Activated CD4-positive, alpha-beta T cell treated with anti-CD3 and anti-CD28 coated beads, Interleukin-2, amount 10 ng/mL, durations not matched to agents 7 days and 5 days (primary cell): ENCODE results near the gene FOXL2. TPM values are rescaled to one million over a fixed set of nuclear protein-coding genes. Genes with fewer than 3 reads are reported as not detected.

Experiments
- CTCF ChIA-PET: fragments of 350-600 bp; sonication (Branson Sonifier 250); formaldehyde crosslinking; loops from one replicate; lab custom pipeline; 2021; ENCODE audit warnings: antibody characterized with exemption; lab: Charles Lee
- POLR2A ChIA-PET: fragments of 350-600 bp; sonication (Branson Sonifier 250); formaldehyde crosslinking; loops from one replicate; lab custom pipeline; 2021; ENCODE audit warnings: antibody characterized with exemption; lab: Charles Lee
- DNase-seq: peaks from one replicate; pipeline ENCODE4 v3.0.0-alpha.2; 2020
- H3K27ac Mint-ChIP-seq: one replicate; pipeline ENCODE4 v1.8.0; 2021; ENCODE audit warnings: mild to moderate bottlenecking, moderate library complexity, mixed read lengths
- H3K27me3 Mint-ChIP-seq: one replicate; pipeline ENCODE4 v1.8.0; 2021; ENCODE audit warnings: mixed read lengths
- H3K36me3 Mint-ChIP-seq: one replicate; pipeline ENCODE4 v1.8.0; 2021; ENCODE audit warnings: low read depth, mixed read lengths
- H3K4me1 Mint-ChIP-seq: one replicate; pipeline ENCODE4 v1.8.0; 2021; ENCODE audit warnings: mixed read lengths
- H3K4me3 Mint-ChIP-seq: one replicate; pipeline ENCODE4 v1.8.0; 2021; ENCODE audit warnings: mild to moderate bottlenecking, moderate library complexity, mixed read lengths
- H3K9me3 Mint-ChIP-seq: one replicate; pipeline ENCODE4 v1.8.0; 2021; ENCODE audit warnings: mixed read lengths
- total RNA-seq, 2 experiments: library from RNA; stranded (reverse); gene quantifications; one replicate each; pipeline ENCODE4 v1.2.3, GENCODE V29; 2021

Gene FOXL2
- total RNA-seq, 2 experiments from 2014 or later, result not detected

DNA sequence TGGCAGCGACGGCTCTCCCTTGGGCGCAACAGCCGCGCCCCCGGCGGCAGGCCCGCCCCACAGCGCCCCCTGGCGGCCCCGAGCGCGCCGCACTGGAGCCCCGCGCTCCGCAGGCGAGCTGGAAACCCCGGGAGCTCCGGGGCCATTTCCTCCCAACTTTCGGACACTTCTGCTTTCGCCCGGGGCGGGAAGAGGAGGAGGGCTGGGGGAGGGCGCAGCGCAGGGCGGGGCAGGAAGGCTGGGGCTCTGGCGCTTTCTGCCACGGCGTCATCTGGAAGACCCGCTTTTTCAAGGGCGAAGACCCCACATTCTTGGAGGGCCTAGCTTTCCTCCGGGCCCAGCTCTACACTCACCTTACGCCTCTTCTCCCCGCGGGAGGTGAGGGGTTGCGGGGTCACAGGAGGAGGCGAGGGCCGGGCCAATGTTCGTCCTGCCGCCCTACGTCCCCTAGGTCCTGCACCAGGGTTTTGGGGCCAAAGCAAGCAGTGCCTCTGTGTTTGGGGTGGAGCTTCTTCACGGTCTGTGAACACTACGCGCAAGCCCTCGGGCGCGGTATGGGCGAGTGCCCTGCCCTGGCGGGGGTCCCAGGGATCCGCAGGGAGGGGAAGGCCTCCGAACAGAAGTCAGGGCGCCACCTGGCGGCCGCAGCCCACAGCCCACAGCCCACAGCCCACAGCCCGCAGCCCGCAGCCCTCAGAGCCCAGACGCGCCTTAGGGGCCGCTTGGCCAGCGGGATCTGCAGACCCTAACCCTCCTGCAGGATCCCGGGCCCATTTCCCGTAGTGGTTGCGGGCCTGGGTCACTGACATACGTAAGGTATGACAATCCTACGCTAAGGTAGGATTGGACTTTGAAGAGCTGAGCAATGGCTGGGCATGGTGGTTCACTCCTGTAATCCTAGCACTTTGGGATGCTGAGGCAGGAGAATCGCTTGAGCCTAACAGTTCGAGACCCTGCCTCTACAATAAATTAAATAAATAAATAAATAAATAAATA, 31.1 kb downstream of the FOXL2 start:
- peak; percentile 79 for DNase-seq
- Mint-ChIP-seq H3K27me3 (peaks cover 11% of the 10 kb centered on the region), H3K9me3 (no peaks in the 10 kb centered on the region), H3K27ac (peak overlapping the region; percentile 76), H3K4me3 (peak overlapping the region; percentile 74), H3K36me3 (no peaks in the 10 kb centered on the region), H3K4me1 (peaks cover 5% of the 10 kb centered on the region)
- CTCF ChIA-PET, result interaction anchor here (0.5 to 3.5 kb wide), 62 partner anchors 9 to 850 kb away, joined by 3 to 47 read pairs (median 4); partner anchors contain the start of genes CEP70, ESYT3, FAIM and FOXL2
- POLR2A ChIA-PET, result interaction anchor here (1.6 kb wide), 1 partner anchor 321 kb away, joined by 6 read pairs; the partner anchor contains the start of gene CEP70

DNA sequence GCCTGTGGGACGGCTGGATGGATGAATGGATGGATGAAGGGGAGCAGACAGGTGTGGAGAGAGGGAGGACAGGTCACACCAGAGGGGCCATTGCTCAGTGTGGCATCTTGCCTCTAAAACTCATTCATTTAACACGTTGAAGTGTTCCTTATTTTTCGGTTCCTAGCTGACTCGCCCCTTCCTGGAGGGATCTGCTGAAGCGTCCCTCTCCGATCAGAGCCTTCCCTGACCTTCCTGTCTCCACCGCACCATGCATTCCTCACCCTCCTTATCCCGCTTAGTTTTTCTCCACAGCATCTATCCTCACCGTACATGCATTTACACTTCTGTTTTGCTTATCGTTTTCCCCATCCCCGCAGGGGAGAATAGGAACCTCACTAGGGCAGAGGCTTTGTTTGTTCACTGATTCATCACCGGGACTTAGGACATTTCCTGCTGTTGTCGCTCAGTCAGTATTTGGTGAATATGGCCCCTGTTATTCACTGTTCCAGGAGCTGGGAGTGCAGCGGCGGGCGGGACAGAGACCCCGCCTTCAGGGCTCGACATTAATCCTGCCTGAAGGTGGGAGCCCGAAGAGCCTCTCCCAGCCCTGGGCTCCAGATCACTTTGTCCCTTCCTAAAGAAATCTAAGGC, 32.0 kb downstream of the FOXL2 start:
- H3K4me3 Mint-ChIP-seq, result peak overlapping the region; percentile 74
- ChIA-PET CTCF (interaction anchor here (0.7 to 3.5 kb wide), 44 partner anchors 9 to 849 kb away, joined by 3 to 47 read pairs (median 5); partner anchors contain the start of genes CEP70, ESYT3 and PIK3CB), POLR2A (interaction anchor here (1.6 kb wide), 1 partner anchor 321 kb away, joined by 6 read pairs; the partner anchor contains the start of gene CEP70)
- H3K9me3 Mint-ChIP-seq, result no peaks in the 10 kb centered on the region
- no peak overlapping the region for H3K27ac Mint-ChIP-seq
- DNase-seq, result no peak
- H3K27me3 Mint-ChIP-seq, result peaks cover 11% of the 10 kb centered on the region
- H3K36me3 Mint-ChIP-seq, result no peaks in the 10 kb centered on the region
- peaks cover 5% of the 10 kb centered on the region for H3K4me1 Mint-ChIP-seq

DNA sequence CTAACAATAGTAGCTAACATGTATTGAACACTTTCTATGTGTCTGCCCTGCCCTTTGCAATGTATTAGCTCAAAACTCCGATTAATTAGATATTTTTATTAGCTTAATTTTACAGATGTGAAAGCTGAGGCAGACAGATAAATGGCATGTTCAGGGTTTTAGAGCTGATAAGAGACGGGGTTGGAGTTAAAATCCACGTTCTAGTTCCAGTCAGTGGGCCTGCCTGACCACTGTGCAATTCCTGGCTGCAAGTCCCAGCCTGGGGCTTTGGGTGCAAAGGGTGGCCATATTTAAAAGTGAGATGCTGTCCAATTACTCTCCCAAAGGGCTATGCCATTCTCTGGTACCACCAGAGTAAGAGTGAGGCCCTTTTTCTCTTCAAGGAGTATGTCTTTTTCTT, 33.2 kb downstream of the FOXL2 start:
- Mint-ChIP-seq H3K4me3 (no peak overlapping the region), H3K4me1 (peaks cover 5% of the 10 kb centered on the region), H3K9me3 (no peaks in the 10 kb centered on the region), H3K36me3 (no peaks in the 10 kb centered on the region), H3K27ac (no peak overlapping the region), H3K27me3 (peaks cover 11% of the 10 kb centered on the region)
- CTCF ChIA-PET, result interaction anchor here (0.6 to 3.5 kb wide), 8 partner anchors 12 to 766 kb away, joined by 3 to 47 read pairs (median 4); partner anchors contain the start of gene CEP70
- POLR2A ChIA-PET, result no interaction called here
- no peak for DNase-seq

DNA sequence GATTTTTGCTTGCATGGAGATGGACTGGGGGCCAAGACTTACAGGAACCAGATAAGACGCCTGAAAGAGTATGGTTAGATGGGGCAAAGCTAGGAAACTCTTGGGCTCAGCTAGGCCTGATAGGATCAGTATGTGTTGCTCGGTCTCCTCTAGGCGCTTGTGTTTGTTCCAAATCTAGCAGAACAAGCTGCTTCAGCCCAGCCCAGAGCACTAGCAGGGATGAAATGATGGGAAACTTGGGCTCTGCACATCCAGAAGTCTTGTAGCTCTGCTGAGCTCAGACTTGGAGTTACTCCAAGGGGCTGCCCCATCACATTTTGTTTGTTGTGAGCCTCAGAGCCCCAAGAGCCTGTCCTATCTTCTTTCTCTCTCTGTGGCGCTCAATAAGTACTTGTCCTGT, 34.7 kb downstream of the FOXL2 start:
- POLR2A ChIA-PET, result no interaction called here

DNA sequence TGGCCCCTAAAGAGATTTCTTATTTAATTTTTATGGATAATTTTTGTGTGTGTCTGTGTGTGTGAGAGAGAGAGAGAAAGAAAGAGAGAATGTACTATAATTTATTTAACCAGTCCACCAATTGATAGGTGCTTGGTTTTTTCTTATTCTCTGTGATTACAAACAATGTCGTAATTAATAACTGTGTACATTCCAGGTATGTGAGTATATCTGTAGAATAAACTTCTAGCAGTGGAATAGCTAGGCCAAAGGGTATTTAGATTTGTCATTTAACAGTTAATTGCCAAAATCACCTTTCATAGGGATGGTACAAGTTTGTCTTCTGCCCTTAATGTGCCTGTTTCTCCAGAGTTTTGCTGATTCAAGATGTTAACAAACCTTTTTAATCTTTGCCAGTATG, 35.3 kb downstream of the FOXL2 start:
- no peak for DNase-seq
- Mint-ChIP-seq H3K4me1 (peaks cover 5% of the 10 kb centered on the region), H3K9me3 (no peaks in the 10 kb centered on the region), H3K36me3 (no peaks in the 10 kb centered on the region), H3K27me3 (peaks cover 4% of the 10 kb centered on the region), H3K4me3 (no peak overlapping the region), H3K27ac (no peak overlapping the region)
- ChIA-PET POLR2A (no interaction called here), CTCF (interaction anchor here (0.9 to 1.5 kb wide), 4 partner anchors 12 to 317 kb away, joined by 3 to 5 read pairs (median 5); partner anchors contain the start of gene CEP70)

More for the DNA sequence above, 34.7 kb downstream of the FOXL2 start:
- Mint-ChIP-seq H3K27ac (no peak overlapping the region), H3K9me3 (no peaks in the 10 kb centered on the region), H3K4me1 (peaks cover 5% of the 10 kb centered on the region), H3K36me3 (no peaks in the 10 kb centered on the region), H3K27me3 (peaks cover 8% of the 10 kb centered on the region), H3K4me3 (no peak overlapping the region)
- CTCF ChIA-PET, result interaction anchor here (0.7 to 1.5 kb wide), 5 partner anchors 11 to 318 kb away, joined by 3 to 5 read pairs (median 5); partner anchors contain the start of gene CEP70
- DNase-seq, result no peak

DNA sequence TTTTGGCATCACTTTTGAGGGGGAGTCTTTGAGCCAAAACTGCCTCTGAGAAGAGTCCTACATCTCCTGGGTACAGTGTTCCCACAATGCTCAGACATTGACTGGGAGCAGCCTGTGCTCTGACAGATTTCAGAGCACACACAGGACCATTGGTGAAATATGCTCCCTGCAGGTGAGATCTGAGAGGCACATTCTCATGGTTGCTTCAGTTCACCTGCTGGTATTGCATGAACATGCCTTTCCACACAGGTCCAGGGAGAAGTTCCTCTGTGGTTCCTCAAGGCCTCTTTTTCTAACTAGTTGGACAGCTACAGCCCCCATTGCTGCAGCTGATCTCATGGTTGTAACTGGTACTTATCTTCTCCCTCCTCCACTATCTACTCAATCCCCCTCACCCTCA, 37.0 kb downstream of the FOXL2 start:
- Mint-ChIP-seq H3K36me3 (no peaks in the 10 kb centered on the region), H3K9me3 (no peaks in the 10 kb centered on the region), H3K27me3 (peaks cover 4% of the 10 kb centered on the region), H3K4me3 (no peak overlapping the region), H3K4me1 (peaks cover 1% of the 10 kb centered on the region), H3K27ac (no peak overlapping the region)
- POLR2A ChIA-PET, result no interaction called here
- DNase-seq, result no peak
- CTCF ChIA-PET, result no interaction called here

DNA sequence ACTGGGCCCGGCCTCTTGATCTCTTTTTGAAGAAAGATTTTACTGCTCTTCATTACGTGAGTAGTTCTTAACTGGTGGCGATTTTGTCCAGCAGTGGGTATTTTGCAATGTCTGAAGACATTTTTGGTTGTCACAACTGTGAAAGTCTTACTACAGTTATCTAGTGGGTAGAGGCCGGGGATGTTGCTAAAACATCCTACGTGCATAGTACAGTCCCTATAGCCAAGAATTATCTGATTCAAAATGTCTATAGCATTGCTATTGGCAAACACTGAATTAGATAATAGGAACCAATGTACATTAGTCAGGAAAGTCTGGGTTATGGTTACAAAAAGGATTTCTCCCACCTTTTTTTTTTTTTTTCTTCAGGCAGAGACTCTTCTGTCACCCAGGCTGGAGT, 38.1 kb downstream of the FOXL2 start:
- no peaks in the 10 kb centered on the region for H3K36me3 Mint-ChIP-seq
- no peaks in the 10 kb centered on the region for H3K4me1 Mint-ChIP-seq
- no peak overlapping the region for H3K4me3 Mint-ChIP-seq
- H3K27ac Mint-ChIP-seq, result no peak overlapping the region
- ChIA-PET CTCF (interaction anchor here (1.1 to 1.5 kb wide), 3 partner anchors 65 to 314 kb away, joined by 3 to 5 read pairs (median 4); partner anchors contain the start of gene CEP70), POLR2A (no interaction called here)
- H3K27me3 Mint-ChIP-seq, result peaks cover 4% of the 10 kb centered on the region
- no peak for DNase-seq
- H3K9me3 Mint-ChIP-seq, result no peaks in the 10 kb centered on the region

DNA sequence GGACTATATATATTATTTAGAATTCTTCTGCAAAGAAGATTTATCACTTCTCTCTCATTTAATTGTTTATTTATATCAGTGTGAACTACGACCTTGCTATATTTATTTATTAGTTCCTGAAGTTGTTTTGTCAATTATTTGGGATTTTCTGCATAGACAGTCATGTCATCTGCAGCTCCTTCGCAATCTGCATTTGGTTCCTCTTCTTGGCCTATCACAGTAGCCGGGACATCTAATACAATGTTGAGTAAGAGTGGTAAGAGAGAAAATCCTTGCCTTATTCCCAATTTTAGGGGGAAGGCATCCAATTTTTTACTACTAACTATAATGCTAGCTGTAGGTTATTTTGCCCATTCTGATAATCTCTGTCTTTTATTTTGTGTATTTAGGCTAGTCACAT, 39.4 kb downstream of the FOXL2 start:
- H3K9me3 Mint-ChIP-seq, result no peaks in the 10 kb centered on the region
- H3K4me1 Mint-ChIP-seq, result no peaks in the 10 kb centered on the region
- H3K4me3 Mint-ChIP-seq, result no peak overlapping the region
- H3K36me3 Mint-ChIP-seq, result no peaks in the 10 kb centered on the region
- no peak for DNase-seq
- no peaks in the 10 kb centered on the region for H3K27me3 Mint-ChIP-seq
- ChIA-PET CTCF (interaction anchor here (0.6 to 1.4 kb wide), 4 partner anchors 53 to 276 kb away, joined by 3 to 5 read pairs (median 3); no protein-coding TSS in a partner anchor), POLR2A (no interaction called here)
- no peak overlapping the region for H3K27ac Mint-ChIP-seq

DNA sequence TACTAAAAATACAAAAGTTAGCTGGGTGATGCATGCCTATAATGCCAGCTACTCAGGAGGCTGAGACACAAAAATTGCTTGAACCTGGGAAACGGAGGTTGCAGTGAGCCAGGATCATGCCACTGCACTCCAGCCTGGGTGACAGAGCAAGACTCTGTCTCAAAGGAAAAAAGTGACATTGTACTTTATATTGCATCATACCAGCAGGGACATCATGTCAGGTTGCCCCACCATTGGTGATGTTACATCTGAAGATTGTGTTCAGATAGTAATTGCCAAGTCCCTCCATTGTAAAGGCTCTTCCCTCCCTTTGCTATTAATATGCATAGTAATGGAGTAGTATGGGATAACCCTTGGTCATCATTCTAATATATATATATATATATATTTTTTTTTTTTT, 44.8 kb downstream of the FOXL2 start:
- H3K9me3 Mint-ChIP-seq, result no peaks in the 10 kb centered on the region
- no peaks in the 10 kb centered on the region for H3K4me1 Mint-ChIP-seq
- DNase-seq, result no peak
- no peaks in the 10 kb centered on the region for H3K36me3 Mint-ChIP-seq
- CTCF ChIA-PET, result interaction anchor here (1.3 to 1.6 kb wide), 2 partner anchors 12 to 14 kb away, joined by 3 to 4 read pairs; no protein-coding TSS in a partner anchor
- no peak overlapping the region for H3K4me3 Mint-ChIP-seq
- H3K27me3 Mint-ChIP-seq, result peaks cover 3% of the 10 kb centered on the region
- POLR2A ChIA-PET, result no interaction called here
- no peak overlapping the region for H3K27ac Mint-ChIP-seq

DNA sequence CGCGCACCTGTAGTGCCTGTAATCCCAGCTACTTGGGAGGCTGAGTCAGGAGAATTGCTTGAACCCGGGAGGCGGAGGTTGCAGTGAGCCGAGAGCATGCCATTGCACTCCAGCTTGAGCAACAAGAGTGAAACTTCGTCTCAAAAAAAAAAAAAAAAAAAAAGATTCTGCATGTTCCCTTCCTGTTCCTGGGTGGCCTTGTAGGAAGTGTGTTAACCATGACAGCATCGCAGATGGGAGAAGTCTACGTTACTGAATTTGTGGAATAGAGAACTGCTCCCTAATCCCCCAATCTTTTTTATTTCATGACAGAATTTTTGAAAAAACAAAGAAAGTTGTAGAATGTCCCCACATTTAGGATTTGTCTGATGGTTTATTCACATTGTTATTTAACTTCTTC, 45.4 kb downstream of the FOXL2 start:
- H3K4me1 Mint-ChIP-seq, result no peaks in the 10 kb centered on the region
- CTCF ChIA-PET, result interaction anchor here (1.3 to 1.7 kb wide), 3 partner anchors 12 to 16 kb away, joined by 3 to 4 read pairs (median 3); no protein-coding TSS in a partner anchor
- POLR2A ChIA-PET, result no interaction called here
- H3K36me3 Mint-ChIP-seq, result no peaks in the 10 kb centered on the region
- H3K27ac Mint-ChIP-seq, result no peak overlapping the region
- no peak overlapping the region for H3K4me3 Mint-ChIP-seq
- no peak for DNase-seq
- H3K9me3 Mint-ChIP-seq, result no peaks in the 10 kb centered on the region
- H3K27me3 Mint-ChIP-seq, result peaks cover 3% of the 10 kb centered on the region

DNA sequence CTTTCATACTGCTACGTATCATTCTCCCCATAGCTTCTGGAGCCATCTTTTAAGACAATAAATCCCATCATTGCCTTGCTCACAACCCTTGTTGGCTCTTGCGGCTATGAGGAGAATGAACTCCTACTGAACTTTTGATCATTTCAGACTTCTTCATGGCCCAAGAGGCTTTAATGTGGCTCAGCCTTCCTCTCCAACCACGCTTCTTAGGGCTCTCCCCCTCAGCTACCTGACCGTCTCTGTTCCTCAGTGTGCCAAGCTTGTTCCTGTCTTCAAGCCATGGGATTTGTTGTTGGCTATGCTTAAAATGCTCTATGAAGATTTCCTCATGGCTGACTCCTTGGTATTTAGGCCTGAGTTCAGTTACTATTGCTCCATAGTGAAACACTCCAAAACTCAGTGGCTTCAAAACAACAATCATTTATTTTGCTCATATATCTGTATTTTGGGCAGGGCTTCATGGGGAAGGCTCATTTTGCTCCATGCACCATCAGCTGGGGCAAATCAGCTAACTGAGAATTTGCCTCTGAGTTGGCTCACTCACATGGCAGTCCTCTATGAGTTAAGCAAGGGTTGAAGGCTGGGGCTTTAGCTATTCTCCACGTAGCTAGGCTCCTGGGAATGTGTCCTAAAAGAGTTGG, 47.5 kb downstream of the FOXL2 start:
- Mint-ChIP-seq H3K4me1 (no peaks in the 10 kb centered on the region), H3K4me3 (no peak overlapping the region), H3K9me3 (no peaks in the 10 kb centered on the region), H3K27me3 (peaks cover 3% of the 10 kb centered on the region), H3K36me3 (no peaks in the 10 kb centered on the region), H3K27ac (no peak overlapping the region)
- DNase-seq, result no peak
- CTCF ChIA-PET, result interaction anchor here (0.6 to 0.7 kb wide), 3 partner anchors 19 to 59 kb away, joined by 3 to 5 read pairs (median 4); no protein-coding TSS in a partner anchor
- POLR2A ChIA-PET, result no interaction called here

DNA sequence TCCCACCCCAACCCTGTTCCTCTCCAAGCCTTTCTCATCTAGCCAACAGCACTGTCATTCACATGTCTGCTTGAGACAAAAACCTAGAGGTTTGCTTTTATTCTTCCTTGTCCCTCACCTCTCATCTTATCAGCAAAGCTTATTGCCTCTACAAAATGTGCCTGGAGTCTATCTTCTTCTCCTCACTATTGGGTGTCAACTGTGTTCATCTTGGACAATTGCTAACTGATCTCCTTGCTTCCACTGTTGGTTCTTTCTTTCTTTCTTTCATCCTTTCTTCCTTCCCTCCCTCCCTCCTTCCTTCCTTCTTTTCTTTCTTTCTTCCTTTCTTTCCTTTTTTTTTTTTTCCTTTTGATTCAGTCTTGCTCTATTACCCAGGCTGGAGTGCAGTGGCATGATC, 48.2 kb downstream of the FOXL2 start:
- Mint-ChIP-seq H3K36me3 (no peaks in the 10 kb centered on the region), H3K9me3 (no peaks in the 10 kb centered on the region), H3K27ac (no peak overlapping the region), H3K27me3 (peaks cover 3% of the 10 kb centered on the region), H3K4me1 (no peaks in the 10 kb centered on the region), H3K4me3 (no peak overlapping the region)
- ChIA-PET CTCF (interaction anchor here (0.5 to 0.7 kb wide), 2 partner anchors 20 to 33 kb away, joined by 3 to 5 read pairs; no protein-coding TSS in a partner anchor), POLR2A (no interaction called here)
- DNase-seq, result no peak
